Measurements from ENCODE around the gene SYTL3.

DNA sequence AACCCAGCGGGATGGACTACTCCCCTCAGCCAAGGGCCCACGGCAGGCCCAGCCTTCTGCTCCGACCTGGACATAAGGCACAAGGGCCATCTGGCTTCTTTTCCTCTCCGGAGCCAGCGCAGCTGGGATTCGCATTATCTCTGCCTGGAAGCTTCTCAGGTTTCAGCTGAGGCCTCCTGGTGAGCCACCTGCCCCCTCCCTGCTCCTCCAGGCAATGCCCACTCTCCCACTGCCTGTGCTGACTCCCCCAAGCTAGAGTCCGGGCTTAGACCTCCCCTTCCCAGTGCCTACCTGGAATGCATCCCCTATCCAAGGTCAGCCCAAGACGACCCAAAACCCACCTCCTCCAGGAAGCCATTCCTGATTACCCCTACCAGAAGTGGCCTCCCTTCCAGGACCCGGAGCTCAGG lies 108.6 kb downstream of the SYTL3 start:
- TF ChIP-seq, protein P1, sequence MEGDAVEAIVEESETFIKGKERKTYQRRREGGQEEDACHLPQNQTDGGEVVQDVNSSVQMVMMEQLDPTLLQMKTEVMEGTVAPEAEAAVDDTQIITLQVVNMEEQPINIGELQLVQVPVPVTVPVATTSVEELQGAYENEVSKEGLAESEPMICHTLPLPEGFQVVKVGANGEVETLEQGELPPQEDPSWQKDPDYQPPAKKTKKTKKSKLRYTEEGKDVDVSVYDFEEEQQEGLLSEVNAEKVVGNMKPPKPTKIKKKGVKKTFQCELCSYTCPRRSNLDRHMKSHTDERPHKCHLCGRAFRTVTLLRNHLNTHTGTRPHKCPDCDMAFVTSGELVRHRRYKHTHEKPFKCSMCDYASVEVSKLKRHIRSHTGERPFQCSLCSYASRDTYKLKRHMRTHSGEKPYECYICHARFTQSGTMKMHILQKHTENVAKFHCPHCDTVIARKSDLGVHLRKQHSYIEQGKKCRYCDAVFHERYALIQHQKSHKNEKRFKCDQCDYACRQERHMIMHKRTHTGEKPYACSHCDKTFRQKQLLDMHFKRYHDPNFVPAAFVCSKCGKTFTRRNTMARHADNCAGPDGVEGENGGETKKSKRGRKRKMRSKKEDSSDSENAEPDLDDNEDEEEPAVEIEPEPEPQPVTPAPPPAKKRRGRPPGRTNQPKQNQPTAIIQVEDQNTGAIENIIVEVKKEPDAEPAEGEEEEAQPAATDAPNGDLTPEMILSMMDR (IDR thresholded peaks at IDR 0.05): no peak
- TF ChIP-seq POLR2A (IDR thresholded peaks at IDR 0.05): no peak

All from Peyer's patch (tissue), 4 donors.